Neural cell (in vitro differentiated cells): ENCODE results near the gene GRID1. TPM values are rescaled to one million over a fixed set of nuclear protein-coding genes. Genes with fewer than 3 reads are reported as not detected.

Source experiments
- H2AFZ ChIP-seq: fragments of 200-600, 300-800 bp; sonication (generic), shearing (Covaris generic); 2 replicates; pipeline ENCODE4 v1.6.0; 2014; ENCODE audit warnings: low read depth, mild to moderate bottlenecking, antibody characterized with exemption, low read length, moderate library complexity
- H3F3A ChIP-seq: fragments of 200-600 bp; shearing (Covaris generic); 2 replicates; pipeline ENCODE4 v1.6.1; 2016; ENCODE audit warnings: mild to moderate bottlenecking, moderate library complexity, mixed read lengths, antibody characterized with exemption, low read length; ENCODE audit not compliant: insufficient read depth, poor library complexity, severe bottlenecking
- H3K27ac ChIP-seq: fragments of 200-600, 300-800 bp; sonication (generic), shearing (Covaris generic); 2 replicates; pipeline ENCODE4 v1.5.1; 2014; ENCODE audit warnings: mild to moderate bottlenecking, low read length, moderate library complexity
- H3K27me3 ChIP-seq: fragments of 300-800, 200-600 bp; sonication (generic), shearing (Covaris generic); 2 replicates; pipeline ENCODE4 v1.6.0; 2014; ENCODE audit warnings: mild to moderate bottlenecking, low read depth, low read length, moderate library complexity; ENCODE audit not compliant: insufficient read depth
- H3K36me3 ChIP-seq: fragments of 300-800, 200-600 bp; sonication (generic), shearing (Covaris generic); 2 replicates; pipeline ENCODE4 v1.5.1; 2014; ENCODE audit warnings: mild to moderate bottlenecking, antibody characterized with exemption, low read length, moderate library complexity; ENCODE audit not compliant: insufficient read depth
- H3K4me2 ChIP-seq: fragments of 300-800, 200-600 bp; sonication (generic), shearing (Covaris generic); 2 replicates; pipeline ENCODE4 v1.6.0; 2014; ENCODE audit warnings: mild to moderate bottlenecking, low read length
- H3K4me3 ChIP-seq: fragments of 300-800, 200-600 bp; sonication (generic), shearing (Covaris generic); 2 replicates; pipeline ENCODE4 v1.5.1; 2014; ENCODE audit warnings: mild to moderate bottlenecking, low read length, moderate library complexity
- H3K79me2 ChIP-seq: fragments of 200-600 bp; shearing (Covaris generic); replicated peaks from 2 replicates; pipeline ENCODE4 v1.6.0; 2014; ENCODE audit warnings: mild to moderate bottlenecking, low read length, moderate library complexity; ENCODE audit not compliant: insufficient read depth
- H3K9ac ChIP-seq: fragments of 300-800, 200-600 bp; sonication (generic), shearing (Covaris generic); 2 replicates; pipeline ENCODE4 v1.6.1; 2016; ENCODE audit warnings: mild to moderate bottlenecking, low read length, mixed read lengths
- H3K9me2 ChIP-seq: fragments of 200-600 bp; shearing (Covaris generic); 2 replicates; pipeline ENCODE4 v1.6.1; 2016; ENCODE audit warnings: mild to moderate bottlenecking, low read length, mixed read lengths; ENCODE audit not compliant: insufficient read depth
- H3K9me3 ChIP-seq: fragments of 200-600, 300-800 bp; sonication (generic), shearing (Covaris generic); 2 replicates; pipeline ENCODE4 v1.6.1; 2016; ENCODE audit warnings: mild to moderate bottlenecking, mixed run types, low read length, moderate library complexity, mixed read lengths
- H4K20me1 ChIP-seq: fragments of 200-600 bp; shearing (Covaris generic); 2 replicates; pipeline ENCODE4 v1.6.1; 2016; ENCODE audit warnings: mild to moderate bottlenecking, mixed run types; ENCODE audit not compliant: insufficient read depth
- EP300 ChIP-seq: fragments of 450-650 bp; conservative IDR thresholded peaks from 2 replicates; pipeline ENCODE4 v1.6.1; 2014; ENCODE audit warnings: antibody characterized with exemption, mild to moderate bottlenecking, moderate library complexity; ENCODE audit not compliant: poor library complexity, severe bottlenecking
- EZH2 ChIP-seq: fragments of 200-600, 300-800 bp; shearing (Covaris generic), sonication (generic); IDR thresholded peaks from 2 replicates; pipeline ENCODE4 v1.6.1; 2014; ENCODE audit warnings: antibody characterized with exemption, low read length, borderline replicate concordance, mild to moderate bottlenecking; ENCODE audit not compliant: insufficient read depth, poor library complexity, severe bottlenecking
- MXI1 ChIP-seq: fragments of 450-650 bp; conservative IDR thresholded peaks from 2 replicates; pipeline ENCODE4 v1.6.1; 2014; ENCODE audit warnings: antibody characterized with exemption, mild to moderate bottlenecking; ENCODE audit not compliant: poor library complexity, severe bottlenecking
- POLR2AphosphoS5 ChIP-seq: IDR thresholded peaks from 2 replicates; pipeline ENCODE4 v1.6.1; 2012
- RAD21 ChIP-seq: fragments of 450-650 bp; conservative IDR thresholded peaks from 2 replicates; pipeline ENCODE4 v1.6.1; 2014; ENCODE audit warnings: antibody characterized with exemption, mild to moderate bottlenecking, moderate library complexity
- SMC3 ChIP-seq: fragments of 450-650 bp; conservative IDR thresholded peaks from 2 replicates; pipeline ENCODE4 v1.6.1; 2014; ENCODE audit warnings: antibody characterized with exemption, mild to moderate bottlenecking, moderate library complexity; ENCODE audit not compliant: poor library complexity
- TAF1 ChIP-seq: IDR thresholded peaks from 2 replicates; pipeline ENCODE4 v1.6.1; 2012; ENCODE audit warnings: low read depth
- polyA plus RNA-seq: library from polyadenylated mRNA; depleted of rRNA; stranded (reverse); fragments of >200 nt; gene quantifications from 2 replicates; pipeline ENCODE4 v1.2.3, GENCODE V29; 2014
- TF ChIP-seq, protein P1 (sequence below): fragments of 450-650 bp; IDR thresholded peaks from 2 replicates; pipeline ENCODE4 v1.5.1; 2014; ENCODE audit warnings: antibody characterized with exemption, mild to moderate bottlenecking, moderate library complexity; ENCODE audit not compliant: poor library complexity, severe bottlenecking
- TF ChIP-seq, protein P2 (sequence below): IDR thresholded peaks from 2 replicates; pipeline ENCODE4 v1.6.1; 2012; ENCODE audit warnings: borderline replicate concordance

GRID1 gene
- polyA plus RNA-seq, 1 donor from 2014 or later: 7.3 TPM

DNA sequence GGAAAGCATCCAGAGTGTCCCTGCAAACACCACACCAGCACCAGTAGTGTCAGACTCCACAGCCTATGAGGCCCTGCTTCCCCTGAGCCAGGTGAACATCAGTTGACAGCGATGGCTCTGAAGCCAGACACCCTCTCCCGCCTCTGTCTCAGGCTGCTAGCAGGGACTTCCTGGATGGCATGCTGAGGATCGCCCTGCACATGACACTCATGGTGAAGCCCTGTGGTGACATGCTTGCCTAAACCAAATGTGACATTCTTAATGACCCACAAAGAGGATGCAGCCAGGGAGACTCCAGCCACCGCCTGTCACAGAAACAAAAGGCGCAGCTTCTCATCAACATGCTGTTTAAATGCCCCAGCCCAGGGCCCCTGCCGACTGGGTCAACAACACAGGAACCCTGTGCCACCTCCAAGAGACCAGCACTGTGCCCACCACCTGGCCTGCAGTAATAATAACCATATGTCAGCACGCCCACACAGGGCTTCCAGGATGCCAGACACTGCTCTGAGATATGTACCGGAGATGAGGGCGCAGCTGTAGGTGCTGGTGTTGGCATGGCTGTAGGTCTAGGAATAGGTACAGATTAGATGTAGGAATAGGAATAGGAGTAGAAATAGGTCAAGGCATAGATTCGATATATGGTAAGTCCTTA lies 81.3 kb downstream of the GRID1 start:
- H3K36me3 ChIP-seq: no peaks in the 10 kb centered on the region
- no peaks in the 10 kb centered on the region for H3F3A ChIP-seq
- no peaks in the 10 kb centered on the region for H4K20me1 ChIP-seq
- TF ChIP-seq, protein P1, sequence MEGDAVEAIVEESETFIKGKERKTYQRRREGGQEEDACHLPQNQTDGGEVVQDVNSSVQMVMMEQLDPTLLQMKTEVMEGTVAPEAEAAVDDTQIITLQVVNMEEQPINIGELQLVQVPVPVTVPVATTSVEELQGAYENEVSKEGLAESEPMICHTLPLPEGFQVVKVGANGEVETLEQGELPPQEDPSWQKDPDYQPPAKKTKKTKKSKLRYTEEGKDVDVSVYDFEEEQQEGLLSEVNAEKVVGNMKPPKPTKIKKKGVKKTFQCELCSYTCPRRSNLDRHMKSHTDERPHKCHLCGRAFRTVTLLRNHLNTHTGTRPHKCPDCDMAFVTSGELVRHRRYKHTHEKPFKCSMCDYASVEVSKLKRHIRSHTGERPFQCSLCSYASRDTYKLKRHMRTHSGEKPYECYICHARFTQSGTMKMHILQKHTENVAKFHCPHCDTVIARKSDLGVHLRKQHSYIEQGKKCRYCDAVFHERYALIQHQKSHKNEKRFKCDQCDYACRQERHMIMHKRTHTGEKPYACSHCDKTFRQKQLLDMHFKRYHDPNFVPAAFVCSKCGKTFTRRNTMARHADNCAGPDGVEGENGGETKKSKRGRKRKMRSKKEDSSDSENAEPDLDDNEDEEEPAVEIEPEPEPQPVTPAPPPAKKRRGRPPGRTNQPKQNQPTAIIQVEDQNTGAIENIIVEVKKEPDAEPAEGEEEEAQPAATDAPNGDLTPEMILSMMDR: no peak
- TF ChIP-seq RAD21 (no peak), SMC3 (no peak), MXI1 (no peak), EZH2 (no peak), EP300 (no peak), POLR2AphosphoS5 (no peak), TAF1 (no peak)
- TF ChIP-seq, protein P2, sequence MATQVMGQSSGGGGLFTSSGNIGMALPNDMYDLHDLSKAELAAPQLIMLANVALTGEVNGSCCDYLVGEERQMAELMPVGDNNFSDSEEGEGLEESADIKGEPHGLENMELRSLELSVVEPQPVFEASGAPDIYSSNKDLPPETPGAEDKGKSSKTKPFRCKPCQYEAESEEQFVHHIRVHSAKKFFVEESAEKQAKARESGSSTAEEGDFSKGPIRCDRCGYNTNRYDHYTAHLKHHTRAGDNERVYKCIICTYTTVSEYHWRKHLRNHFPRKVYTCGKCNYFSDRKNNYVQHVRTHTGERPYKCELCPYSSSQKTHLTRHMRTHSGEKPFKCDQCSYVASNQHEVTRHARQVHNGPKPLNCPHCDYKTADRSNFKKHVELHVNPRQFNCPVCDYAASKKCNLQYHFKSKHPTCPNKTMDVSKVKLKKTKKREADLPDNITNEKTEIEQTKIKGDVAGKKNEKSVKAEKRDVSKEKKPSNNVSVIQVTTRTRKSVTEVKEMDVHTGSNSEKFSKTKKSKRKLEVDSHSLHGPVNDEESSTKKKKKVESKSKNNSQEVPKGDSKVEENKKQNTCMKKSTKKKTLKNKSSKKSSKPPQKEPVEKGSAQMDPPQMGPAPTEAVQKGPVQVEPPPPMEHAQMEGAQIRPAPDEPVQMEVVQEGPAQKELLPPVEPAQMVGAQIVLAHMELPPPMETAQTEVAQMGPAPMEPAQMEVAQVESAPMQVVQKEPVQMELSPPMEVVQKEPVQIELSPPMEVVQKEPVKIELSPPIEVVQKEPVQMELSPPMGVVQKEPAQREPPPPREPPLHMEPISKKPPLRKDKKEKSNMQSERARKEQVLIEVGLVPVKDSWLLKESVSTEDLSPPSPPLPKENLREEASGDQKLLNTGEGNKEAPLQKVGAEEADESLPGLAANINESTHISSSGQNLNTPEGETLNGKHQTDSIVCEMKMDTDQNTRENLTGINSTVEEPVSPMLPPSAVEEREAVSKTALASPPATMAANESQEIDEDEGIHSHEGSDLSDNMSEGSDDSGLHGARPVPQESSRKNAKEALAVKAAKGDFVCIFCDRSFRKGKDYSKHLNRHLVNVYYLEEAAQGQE: no peak
- no peaks in the 10 kb centered on the region for H3K9me2 ChIP-seq
- H3K4me3 ChIP-seq: no peak overlapping the region
- no peaks in the 10 kb centered on the region for H3K27me3 ChIP-seq
- no peak overlapping the region for H3K9ac ChIP-seq
- no peak overlapping the region for H3K27ac ChIP-seq
- no peak overlapping the region for H2AFZ ChIP-seq
- no peaks in the 10 kb centered on the region for H3K9me3 ChIP-seq
- no peaks in the 10 kb centered on the region for H3K79me2 ChIP-seq
- H3K4me2 ChIP-seq: no peak overlapping the region

DNA sequence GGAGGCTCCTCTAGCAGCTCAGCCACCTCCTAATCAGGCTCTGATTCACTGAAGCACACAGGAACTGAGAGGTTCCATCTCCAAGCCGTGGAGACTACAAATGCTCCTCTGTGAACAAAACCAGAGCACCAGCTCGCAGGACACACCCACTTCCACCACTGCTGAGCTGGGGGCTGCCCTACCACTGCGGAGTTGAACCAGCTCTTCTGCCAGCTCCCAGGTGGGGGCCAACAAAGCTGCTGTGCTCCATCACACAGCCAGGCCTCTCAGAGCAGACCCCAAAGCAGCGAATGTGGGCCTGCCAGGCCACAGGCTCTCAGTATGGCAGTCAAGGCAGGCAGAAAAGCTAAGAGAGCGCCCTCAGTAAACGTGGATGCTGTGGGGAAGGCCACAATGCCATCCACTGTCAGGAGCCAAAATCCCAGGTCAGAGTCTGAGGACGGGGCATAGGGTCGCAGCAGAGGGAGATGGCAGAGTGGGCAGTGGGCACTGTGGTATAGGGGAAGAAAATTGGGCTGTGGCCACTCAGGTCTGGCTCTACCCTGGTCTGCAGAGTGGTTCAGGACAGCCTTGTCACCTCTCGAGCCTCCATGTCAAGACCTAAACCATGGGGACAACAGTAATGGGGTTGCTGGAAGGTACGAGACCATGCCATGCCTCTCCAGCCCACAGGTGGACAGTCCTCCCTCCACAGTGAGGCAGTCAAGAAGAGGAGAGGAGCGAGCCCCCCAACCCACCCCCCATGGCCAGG lies 82.1 kb downstream of the GRID1 start:
- TF ChIP-seq, protein P1: no peak
- TF ChIP-seq, protein P2: no peak
- TF ChIP-seq EZH2 (no peak), TAF1 (no peak), MXI1 (no peak), EP300 (no peak), SMC3 (no peak), RAD21 (no peak), POLR2AphosphoS5 (no peak)
- Histone ChIP-seq H3K27ac (no peak overlapping the region), H3K9me3 (peaks cover 4% of the 10 kb centered on the region), H3F3A (no peaks in the 10 kb centered on the region), H3K9me2 (no peaks in the 10 kb centered on the region), H4K20me1 (no peaks in the 10 kb centered on the region), H3K4me2 (no peak overlapping the region), H3K36me3 (no peaks in the 10 kb centered on the region), H3K79me2 (no peaks in the 10 kb centered on the region), H3K27me3 (no peaks in the 10 kb centered on the region), H3K4me3 (no peak overlapping the region), H2AFZ (no peak overlapping the region), H3K9ac (no peak overlapping the region)
